Activated B cell treated with CpG ODN at 0.5 μM for 24 hours (primary cell): ENCODE data around the gene GALNTL6. TPM values are rescaled to one million over a fixed set of nuclear protein-coding genes. Genes with fewer than 3 reads are reported as not detected.

ENCODE experiments used
- ATAC-seq: fragments of 200-7000 bp; cut with Tn5 transposase; one replicate; pipeline ENCODE4 v1.10.0; 2021; ENCODE audit warnings: low read depth, mild to moderate bottlenecking, moderate library complexity
- CTCF ChIA-PET: fragments of 350-600 bp; sonication (Branson Sonifier 250); formaldehyde crosslinking; loops from one replicate; lab custom pipeline; 2021; ENCODE audit warnings: antibody characterized with exemption; lab: Charles Lee
- POLR2A ChIA-PET: fragments of 350-600 bp; sonication (Branson Sonifier 250); formaldehyde crosslinking; loops from one replicate; lab custom pipeline; 2021; ENCODE audit warnings: antibody characterized with exemption; lab: Charles Lee
- DNase-seq: peaks from one replicate; pipeline ENCODE4 v3.0.0; 2022
- H3K27ac Mint-ChIP-seq: one replicate; pipeline ENCODE4 v1.8.0; 2020; ENCODE audit warnings: mixed read lengths
- H3K27me3 Mint-ChIP-seq: one replicate; pipeline ENCODE4 v1.8.0; 2021; ENCODE audit warnings: mixed read lengths
- H3K36me3 Mint-ChIP-seq: one replicate; pipeline ENCODE4 v1.8.0; 2021; ENCODE audit warnings: low read depth, mixed read lengths
- H3K4me1 Mint-ChIP-seq: one replicate; pipeline ENCODE4 v1.8.0; 2021; ENCODE audit warnings: mixed read lengths
- H3K4me3 Mint-ChIP-seq: one replicate; pipeline ENCODE4 v1.8.0; 2020; ENCODE audit warnings: mild to moderate bottlenecking, mixed read lengths
- H3K9me3 Mint-ChIP-seq: one replicate; pipeline ENCODE4 v1.8.0; 2020; ENCODE audit warnings: mixed read lengths
- CTCF ChIP-seq: fragments of 200-600 bp; IDR thresholded peaks from one replicate; pipeline ENCODE4 v1.8.0; 2022; ENCODE audit warnings: antibody characterized with exemption, mild to moderate bottlenecking
- intact Hi-C: fragments of 100-400 bp; cut with micrococcal nuclease; formaldehyde crosslinking; loops from one replicate; pipeline ENCODE4 v1.15.1; 2024
- total RNA-seq: library from RNA; stranded (reverse); gene quantifications from 2 replicates; pipeline ENCODE4 v1.2.3, GENCODE V29; 2022

GALNTL6 gene
- total RNA-seq, 1 donor from 2014 or later: 0.20 TPM

GRCh38 chr4:172521680-172522079 lies 708.5 kb downstream of the GALNTL6 start:
- no peaks in the 10 kb centered on the region for H3K36me3 Mint-ChIP-seq
- POLR2A ChIA-PET: no interaction called here
- CTCF ChIA-PET: no interaction called here
- intact Hi-C loops: loop anchor here (2.0 kb wide), 1 partner anchor 29 kb away; no protein-coding TSS in a partner anchor
- no peaks in the 10 kb centered on the region for H3K27me3 Mint-ChIP-seq
- H3K9me3 Mint-ChIP-seq: no peaks in the 10 kb centered on the region
- H3K4me1 Mint-ChIP-seq: no peaks in the 10 kb centered on the region
- no peak overlapping the region for H3K4me3 Mint-ChIP-seq
- DNase-seq (no peak), ATAC-seq (no peak)
- no peak overlapping the region for H3K27ac Mint-ChIP-seq
- TF ChIP-seq CTCF: no peak

GRCh38 chr4:172543249-172543648 lies 730.0 kb downstream of the GALNTL6 start:
- Mint-ChIP-seq H3K36me3 (no peaks in the 10 kb centered on the region), H3K4me3 (no peak overlapping the region), H3K9me3 (no peaks in the 10 kb centered on the region), H3K27ac (no peak overlapping the region), H3K4me1 (no peaks in the 10 kb centered on the region), H3K27me3 (no peaks in the 10 kb centered on the region)
- intact Hi-C loops: no loop called here
- no peak for ATAC-seq
- no peak for TF ChIP-seq CTCF
- ChIA-PET CTCF (no interaction called here), POLR2A (no interaction called here)
- DNase-seq: no peak

- Mint-ChIP-seq H3K9me3 (no peaks in the 10 kb centered on the region), H3K36me3 (no peaks in the 10 kb centered on the region), H3K27ac (no peak overlapping the region), H3K27me3 (no peaks in the 10 kb centered on the region), H3K4me3 (no peak overlapping the region), H3K4me1 (no peaks in the 10 kb centered on the region)
- intact Hi-C loops: no loop called here
- POLR2A ChIA-PET: no interaction called here
- CTCF ChIA-PET: no interaction called here
- DNase-seq (no peak), ATAC-seq (no peak)
- TF ChIP-seq CTCF: no peak
Observed at GRCh38 chr4:172546782-172547181, 733.6 kb downstream of the GALNTL6 start.

GRCh38 chr4:172547724-172548123 lies 734.5 kb downstream of the GALNTL6 start:
- H3K4me3 Mint-ChIP-seq: no peak overlapping the region
- no peak overlapping the region for H3K27ac Mint-ChIP-seq
- intact Hi-C loops: no loop called here
- H3K4me1 Mint-ChIP-seq: no peaks in the 10 kb centered on the region
- ATAC-seq: no peak
- ChIA-PET POLR2A (no interaction called here), CTCF (no interaction called here)
- H3K9me3 Mint-ChIP-seq: no peaks in the 10 kb centered on the region
- H3K36me3 Mint-ChIP-seq: no peaks in the 10 kb centered on the region
- no peaks in the 10 kb centered on the region for H3K27me3 Mint-ChIP-seq
- TF ChIP-seq CTCF: no peak
- no peak for DNase-seq

- H3K4me3 Mint-ChIP-seq: no peak overlapping the region
- no peaks in the 10 kb centered on the region for H3K9me3 Mint-ChIP-seq
- no peak for DNase-seq
- ChIA-PET POLR2A (no interaction called here), CTCF (no interaction called here)
- no peaks in the 10 kb centered on the region for H3K4me1 Mint-ChIP-seq
- no peak for TF ChIP-seq CTCF
- H3K36me3 Mint-ChIP-seq: no peaks in the 10 kb centered on the region
- no peak for ATAC-seq
- intact Hi-C loops: no loop called here
- no peaks in the 10 kb centered on the region for H3K27me3 Mint-ChIP-seq
- H3K27ac Mint-ChIP-seq: no peak overlapping the region
Observed at GRCh38 chr4:172553216-172553615, 740.0 kb downstream of the GALNTL6 start.
